HG03571 (cell line): ENCODE results near the gene MYLK.

Source experiments
- ATAC-seq: cut with Tn5 transposase; IDR thresholded peaks from one replicate; pipeline ENCODE4 v1.9.1; 2021; ENCODE audit not compliant: unreplicated experiment

Gene MYLK

GRCh38 chr3:123571973-123572365 is 312.2 kb downstream of the MYLK start:
- ATAC-seq: no peak

GRCh38 chr3:123571264-123571972 is 312.7 kb downstream of the MYLK start:
- no peak for ATAC-seq

DNA sequence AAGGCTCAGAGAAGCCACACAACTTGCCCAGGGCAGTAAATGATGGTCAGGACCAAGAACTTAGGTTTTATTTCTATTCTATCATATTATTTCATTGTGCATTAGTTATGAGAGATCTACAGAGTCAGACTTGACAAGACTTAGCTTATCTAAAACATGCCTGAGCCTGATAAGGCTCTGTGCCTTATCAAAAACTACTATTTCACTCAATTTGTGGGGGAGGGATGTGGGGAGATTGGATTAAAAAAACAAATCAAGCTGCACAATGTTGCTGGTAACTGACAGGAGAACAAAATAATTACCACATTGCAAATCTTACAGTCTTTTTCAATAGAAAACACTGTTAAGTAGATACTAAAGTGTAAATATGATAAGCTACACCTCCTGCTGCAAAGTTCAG is 315.3 kb downstream of the MYLK start:
- ATAC-seq: no peak

GRCh38 chr3:123568034-123568433 is 316.1 kb downstream of the MYLK start:
- no peak for ATAC-seq

DNA sequence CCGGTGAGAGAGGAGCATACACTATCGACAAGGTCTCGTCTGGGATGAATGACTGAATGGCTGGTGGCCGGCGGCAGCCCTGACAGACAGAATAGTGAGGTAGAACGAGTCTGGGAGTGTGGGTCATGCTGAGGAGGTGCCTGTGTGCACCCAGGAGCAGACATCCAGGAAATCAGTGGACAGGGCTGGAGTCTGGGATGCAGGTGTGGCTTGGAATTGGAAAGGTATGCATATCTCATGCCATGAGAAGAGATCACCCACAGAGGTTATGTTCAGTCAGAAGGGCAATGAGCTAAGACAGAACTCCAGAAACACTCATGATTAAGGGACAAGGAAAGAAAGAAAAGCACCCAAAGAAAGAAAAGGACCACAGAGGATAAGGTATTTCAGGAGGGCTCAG is 320.1 kb downstream of the MYLK start:
- no peak for ATAC-seq

DNA sequence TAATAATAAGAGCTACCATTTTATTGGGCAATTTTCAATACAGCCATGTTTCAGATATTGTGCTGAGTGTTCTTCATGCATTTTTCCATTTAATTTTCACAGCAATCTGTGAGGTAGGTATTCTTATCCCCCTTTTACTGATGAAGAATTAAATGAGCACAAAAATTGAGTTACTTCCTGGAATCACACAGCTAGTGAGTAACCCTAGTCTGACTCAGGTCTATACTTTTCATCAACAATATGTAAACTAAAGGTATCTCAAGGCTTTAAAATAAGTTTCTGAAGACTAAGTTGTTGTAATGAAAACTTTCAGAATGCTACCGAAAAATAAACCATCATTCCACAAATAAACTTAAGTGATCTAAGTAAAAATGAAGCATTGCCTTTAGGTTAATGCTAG is 321.6 kb downstream of the MYLK start:
- ATAC-seq: no peak

- ATAC-seq: no peak
These were observed 322.9 kb downstream of the MYLK start for GRCh38 chr3:123561188-123561587.
